ENCODE results near the gene MYO3A.
A peak's percentile ranks its signal among the peaks of the same experiment; 100 is the strongest.
"Not testable (repeated sequence)": the region's sequence is repeated elsewhere in the genome, so short reads cannot be mapped to it uniquely, and the experiment has no call there.

Gene MYO3A

GRCh38 chr10:25982107-25982506 lies 48.1 kb downstream of the MYO3A start:
- Histone ChIP-seq H3K27me3 (ENCODE audit: insufficient read depth, low read length) (no peaks in the 10 kb centered on the region), H3K9ac (ENCODE audit: low read depth, low read length) (no peak overlapping the region), H3K4me3 (ENCODE audit: low read length) (no peak overlapping the region), H3K4me1 (ENCODE audit: insufficient read depth, low read length) (no peaks in the 10 kb centered on the region), H3K9me3 (ENCODE audit: insufficient read depth, low read depth, low read length) (peaks cover 6% of the 10 kb centered on the region; the same call in 1 of the 2 replicates), H3K27ac (ENCODE audit: low read length) (no peak overlapping the region), H3K36me3 (ENCODE audit: insufficient read depth, low read depth, low read length) (no peaks in the 10 kb centered on the region)

- Histone ChIP-seq H3K27me3 (ENCODE audit: insufficient read depth, low read length) (no peaks in the 10 kb centered on the region), H3K27ac (ENCODE audit: low read length) (no peak overlapping the region), H3K9me3 (ENCODE audit: insufficient read depth, low read depth, low read length) (no peaks in the 10 kb centered on the region), H3K36me3 (ENCODE audit: insufficient read depth, low read depth, low read length) (no peaks in the 10 kb centered on the region), H3K4me1 (ENCODE audit: insufficient read depth, low read length) (no peaks in the 10 kb centered on the region), H3K4me3 (ENCODE audit: low read length) (no peak overlapping the region), H3K9ac (ENCODE audit: low read depth, low read length) (no peak overlapping the region)
Observed at GRCh38 chr10:25988583-25988982, 54.6 kb downstream of the MYO3A start.

GRCh38 chr10:25989951-25990350 lies 55.9 kb downstream of the MYO3A start:
- Histone ChIP-seq H3K27me3 (ENCODE audit: insufficient read depth, low read length) (no peaks in the 10 kb centered on the region), H3K27ac (ENCODE audit: low read length) (no peak overlapping the region), H3K9me3 (ENCODE audit: insufficient read depth, low read depth, low read length) (no peaks in the 10 kb centered on the region), H3K4me1 (ENCODE audit: insufficient read depth, low read length) (no peaks in the 10 kb centered on the region), H3K36me3 (ENCODE audit: insufficient read depth, low read depth, low read length) (no peaks in the 10 kb centered on the region), H3K9ac (ENCODE audit: low read depth, low read length) (no peak overlapping the region), H3K4me3 (ENCODE audit: low read length) (no peak overlapping the region)

GRCh38 chr10:25999295-25999981 lies 65.4 kb downstream of the MYO3A start:
- Histone ChIP-seq H3K4me1 (ENCODE audit: insufficient read depth, low read length) (no peaks in the 10 kb centered on the region), H3K27ac (ENCODE audit: low read length) (no peak overlapping the region), H3K9ac (ENCODE audit: low read depth, low read length) (no peak overlapping the region), H3K9me3 (ENCODE audit: insufficient read depth, low read depth, low read length) (0 out of 2 replicates have a peak, but pooled peaks cover 4% of the 10 kb centered on the region), H3K4me3 (ENCODE audit: low read length) (no peak overlapping the region), H3K27me3 (ENCODE audit: insufficient read depth, low read length) (no peaks in the 10 kb centered on the region), H3K36me3 (ENCODE audit: insufficient read depth, low read depth, low read length) (no peaks in the 10 kb centered on the region)

- Histone ChIP-seq H3K27me3 (ENCODE audit: insufficient read depth, low read length) (no peaks in the 10 kb centered on the region), H3K4me3 (ENCODE audit: low read length) (no peak overlapping the region), H3K9ac (ENCODE audit: low read depth, low read length) (no peak overlapping the region)
Observed at GRCh38 chr10:26000971-26001370, 66.9 kb downstream of the MYO3A start.

GRCh38 chr10:26002466-26002865 lies 68.4 kb downstream of the MYO3A start:
- H3K27me3 ChIP-seq (ENCODE audit: insufficient read depth, low read length); H3K9me3 ChIP-seq (ENCODE audit: insufficient read depth, low read depth, low read length); H3K4me3 ChIP-seq (ENCODE audit: low read length); H3K9ac ChIP-seq (ENCODE audit: low read depth, low read length); H3K4me1 ChIP-seq (ENCODE audit: insufficient read depth, low read length); H3K36me3 ChIP-seq (ENCODE audit: insufficient read depth, low read depth, low read length); H3K27ac ChIP-seq (ENCODE audit: low read length): not testable (repeated sequence)

More at GRCh38 chr10:26000971-26001370, 66.9 kb downstream of the MYO3A start:
- Histone ChIP-seq H3K36me3 (ENCODE audit: insufficient read depth, low read depth, low read length) (no peaks in the 10 kb centered on the region), H3K4me1 (ENCODE audit: insufficient read depth, low read length) (no peaks in the 10 kb centered on the region), H3K9me3 (ENCODE audit: insufficient read depth, low read depth, low read length) (0 out of 2 replicates have a peak, but pooled peaks cover 1% of the 10 kb centered on the region), H3K27ac (ENCODE audit: low read length) (no peak overlapping the region)

- no peak overlapping the region for H3K4me3 ChIP-seq (ENCODE audit: low read length)
- no peaks in the 10 kb centered on the region for H3K27me3 ChIP-seq (ENCODE audit: insufficient read depth, low read length)
- no peak overlapping the region for H3K27ac ChIP-seq (ENCODE audit: low read length)
- H3K9ac ChIP-seq (ENCODE audit: low read depth, low read length), result no peak overlapping the region
- no peaks in the 10 kb centered on the region for H3K36me3 ChIP-seq (ENCODE audit: insufficient read depth, low read depth, low read length)
- H3K4me1 ChIP-seq (ENCODE audit: insufficient read depth, low read length), result peaks cover 7% of the 10 kb centered on the region; the same call in 1 of the 2 replicates
- no peaks in the 10 kb centered on the region for H3K9me3 ChIP-seq (ENCODE audit: insufficient read depth, low read depth, low read length)
Observed at GRCh38 chr10:26015092-26015491, 81.1 kb downstream of the MYO3A start.

GRCh38 chr10:26022831-26023230 lies 88.8 kb downstream of the MYO3A start:
- Histone ChIP-seq H3K9me3 (ENCODE audit: insufficient read depth, low read depth, low read length) (no peaks in the 10 kb centered on the region), H3K27ac (ENCODE audit: low read length) (no peak overlapping the region), H3K4me3 (ENCODE audit: low read length) (no peak overlapping the region), H3K27me3 (ENCODE audit: insufficient read depth, low read length) (no peaks in the 10 kb centered on the region), H3K4me1 (ENCODE audit: insufficient read depth, low read length) (peaks cover 28% of the 10 kb centered on the region), H3K9ac (ENCODE audit: low read depth, low read length) (no peak overlapping the region), H3K36me3 (ENCODE audit: insufficient read depth, low read depth, low read length) (no peaks in the 10 kb centered on the region)

- no peak overlapping the region for H3K4me3 ChIP-seq (ENCODE audit: low read length)
- no peak overlapping the region for H3K9ac ChIP-seq (ENCODE audit: low read depth, low read length)
- peaks cover 28% of the 10 kb centered on the region for H3K4me1 ChIP-seq (ENCODE audit: insufficient read depth, low read length)
- H3K27ac ChIP-seq (ENCODE audit: low read length), result no peak overlapping the region
- no peaks in the 10 kb centered on the region for H3K36me3 ChIP-seq (ENCODE audit: insufficient read depth, low read depth, low read length)
- no peaks in the 10 kb centered on the region for H3K9me3 ChIP-seq (ENCODE audit: insufficient read depth, low read depth, low read length)
- H3K27me3 ChIP-seq (ENCODE audit: insufficient read depth, low read length), result no peaks in the 10 kb centered on the region
Observed at GRCh38 chr10:26024303-26024702, 90.3 kb downstream of the MYO3A start.

GRCh38 chr10:26025523-26025922 lies 91.5 kb downstream of the MYO3A start:
- Histone ChIP-seq H3K4me1 (ENCODE audit: insufficient read depth, low read length) (peaks cover 31% of the 10 kb centered on the region), H3K9me3 (ENCODE audit: insufficient read depth, low read depth, low read length) (no peaks in the 10 kb centered on the region), H3K9ac (ENCODE audit: low read depth, low read length) (no peak overlapping the region)

GRCh38 chr10:26029858-26030257 lies 95.8 kb downstream of the MYO3A start:
- Histone ChIP-seq H3K27me3 (ENCODE audit: insufficient read depth, low read length) (no peaks in the 10 kb centered on the region), H3K4me1 (ENCODE audit: insufficient read depth, low read length) (peaks cover 17% of the 10 kb centered on the region), H3K9me3 (ENCODE audit: insufficient read depth, low read depth, low read length) (no peaks in the 10 kb centered on the region), H3K27ac (ENCODE audit: low read length) (no peak overlapping the region), H3K36me3 (ENCODE audit: insufficient read depth, low read depth, low read length) (no peaks in the 10 kb centered on the region), H3K9ac (ENCODE audit: low read depth, low read length) (no peak overlapping the region), H3K4me3 (ENCODE audit: low read length) (no peak overlapping the region)

More at GRCh38 chr10:26025523-26025922, 91.5 kb downstream of the MYO3A start:
- H3K27me3 ChIP-seq (ENCODE audit: insufficient read depth, low read length), result no peaks in the 10 kb centered on the region
- no peak overlapping the region for H3K27ac ChIP-seq (ENCODE audit: low read length)
- H3K36me3 ChIP-seq (ENCODE audit: insufficient read depth, low read depth, low read length), result no peaks in the 10 kb centered on the region
- H3K4me3 ChIP-seq (ENCODE audit: low read length), result peak overlapping the region; percentile 13; the same call in 1 of the 2 replicates

- peaks cover 3% of the 10 kb centered on the region; the same call in 1 of the 2 replicates for H3K4me1 ChIP-seq (ENCODE audit: insufficient read depth, low read length)
- H3K27ac ChIP-seq (ENCODE audit: low read length), result no peak overlapping the region
- no peaks in the 10 kb centered on the region for H3K36me3 ChIP-seq (ENCODE audit: insufficient read depth, low read depth, low read length)
- no peak overlapping the region for H3K4me3 ChIP-seq (ENCODE audit: low read length)
- no peak overlapping the region for H3K9ac ChIP-seq (ENCODE audit: low read depth, low read length)
- H3K27me3 ChIP-seq (ENCODE audit: insufficient read depth, low read length), result no peaks in the 10 kb centered on the region
- H3K9me3 ChIP-seq (ENCODE audit: insufficient read depth, low read depth, low read length), result no peaks in the 10 kb centered on the region
Observed at GRCh38 chr10:26031300-26031699, 97.3 kb downstream of the MYO3A start.

All from iPS-20b (cell line).